ENCODE results near the gene PLIN1.

The PLIN1 gene

DNA sequence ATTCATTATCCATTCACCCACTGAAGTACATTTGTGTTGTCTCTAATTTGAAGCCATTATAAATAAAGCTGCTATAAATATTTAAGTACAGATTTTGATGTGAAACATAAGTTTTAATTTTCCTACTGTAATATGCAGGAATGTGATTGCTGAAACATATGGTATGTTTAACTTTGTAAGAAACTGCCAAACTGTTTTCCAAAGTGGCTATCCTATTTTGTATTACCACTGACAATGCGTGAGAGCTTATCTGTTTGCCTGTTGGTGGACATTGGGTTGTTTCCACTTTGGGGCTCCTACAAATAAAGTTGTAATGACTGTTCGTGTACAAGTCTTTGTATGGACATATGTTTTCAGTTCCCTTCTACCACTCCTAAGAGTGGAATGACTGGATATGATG lies 13.9 kb upstream of the PLIN1 start:
- no peak for TF ChIP-seq TAF1 (IDR thresholded peaks at IDR 0.05; ENCODE audit: borderline replicate concordance, insufficient read depth, low read length)
- TF ChIP-seq, protein P1, sequence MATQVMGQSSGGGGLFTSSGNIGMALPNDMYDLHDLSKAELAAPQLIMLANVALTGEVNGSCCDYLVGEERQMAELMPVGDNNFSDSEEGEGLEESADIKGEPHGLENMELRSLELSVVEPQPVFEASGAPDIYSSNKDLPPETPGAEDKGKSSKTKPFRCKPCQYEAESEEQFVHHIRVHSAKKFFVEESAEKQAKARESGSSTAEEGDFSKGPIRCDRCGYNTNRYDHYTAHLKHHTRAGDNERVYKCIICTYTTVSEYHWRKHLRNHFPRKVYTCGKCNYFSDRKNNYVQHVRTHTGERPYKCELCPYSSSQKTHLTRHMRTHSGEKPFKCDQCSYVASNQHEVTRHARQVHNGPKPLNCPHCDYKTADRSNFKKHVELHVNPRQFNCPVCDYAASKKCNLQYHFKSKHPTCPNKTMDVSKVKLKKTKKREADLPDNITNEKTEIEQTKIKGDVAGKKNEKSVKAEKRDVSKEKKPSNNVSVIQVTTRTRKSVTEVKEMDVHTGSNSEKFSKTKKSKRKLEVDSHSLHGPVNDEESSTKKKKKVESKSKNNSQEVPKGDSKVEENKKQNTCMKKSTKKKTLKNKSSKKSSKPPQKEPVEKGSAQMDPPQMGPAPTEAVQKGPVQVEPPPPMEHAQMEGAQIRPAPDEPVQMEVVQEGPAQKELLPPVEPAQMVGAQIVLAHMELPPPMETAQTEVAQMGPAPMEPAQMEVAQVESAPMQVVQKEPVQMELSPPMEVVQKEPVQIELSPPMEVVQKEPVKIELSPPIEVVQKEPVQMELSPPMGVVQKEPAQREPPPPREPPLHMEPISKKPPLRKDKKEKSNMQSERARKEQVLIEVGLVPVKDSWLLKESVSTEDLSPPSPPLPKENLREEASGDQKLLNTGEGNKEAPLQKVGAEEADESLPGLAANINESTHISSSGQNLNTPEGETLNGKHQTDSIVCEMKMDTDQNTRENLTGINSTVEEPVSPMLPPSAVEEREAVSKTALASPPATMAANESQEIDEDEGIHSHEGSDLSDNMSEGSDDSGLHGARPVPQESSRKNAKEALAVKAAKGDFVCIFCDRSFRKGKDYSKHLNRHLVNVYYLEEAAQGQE (IDR thresholded peaks at IDR 0.05; ENCODE audit: insufficient read depth in 1 of 2, low read depth in 2 of 2, low read length in 2 of 2), result no peak
- TF ChIP-seq SIN3A (IDR thresholded peaks at IDR 0.05; ENCODE audit: borderline replicate concordance, insufficient read depth, low read length), result no peak

DNA sequence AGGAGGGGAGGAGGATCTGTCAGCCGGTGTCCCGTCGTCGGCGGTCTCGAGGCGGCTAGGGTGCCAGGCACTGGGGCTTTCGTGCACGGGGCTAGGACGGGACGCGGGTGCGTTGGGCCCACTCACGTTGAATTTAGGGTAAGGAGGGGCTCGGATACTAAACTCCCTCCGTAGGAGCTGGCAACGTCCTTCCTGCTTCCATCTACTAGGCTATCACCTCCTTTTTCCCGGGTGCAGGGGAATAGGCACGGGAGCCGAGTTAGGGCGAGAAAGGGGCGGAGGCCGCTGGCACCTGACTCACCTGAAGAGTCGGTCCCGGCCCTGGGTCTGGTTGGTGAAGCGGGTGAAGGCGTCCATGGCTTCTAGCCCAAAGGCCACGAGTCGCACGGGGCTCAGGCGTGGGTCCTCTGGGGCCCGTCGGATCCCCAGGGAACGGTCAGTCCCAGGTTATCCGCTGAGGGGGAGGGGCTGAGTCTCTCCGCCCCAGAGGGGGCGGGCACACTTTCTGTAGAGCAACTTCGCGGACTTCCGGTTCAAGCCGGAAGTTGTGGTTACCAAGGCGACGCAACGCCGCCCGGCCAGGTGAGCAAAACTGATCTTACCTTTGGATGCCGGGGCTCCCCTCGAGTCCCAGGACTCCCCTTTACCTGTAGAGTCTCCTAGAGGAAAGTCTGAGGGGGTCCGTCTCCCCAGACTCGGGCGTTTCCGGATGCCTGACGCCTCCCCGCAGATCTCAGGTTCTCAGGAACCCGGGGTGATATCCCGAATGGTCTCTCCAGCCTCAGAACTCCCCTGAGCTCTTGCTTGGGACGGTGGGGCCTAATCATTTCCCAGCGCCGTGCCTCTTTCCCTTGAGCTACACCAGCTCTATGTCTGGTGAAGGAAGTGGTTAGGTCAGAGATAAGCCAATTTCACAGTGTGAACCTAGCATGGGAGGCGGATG lies 11.4 kb upstream of the PLIN1 start, which contains the start of the genes PEX11A and WDR93:
TSS of gene PEX11A (minus strand) at position 479 of the 943 bp plus-strand sequence. CDS start at position 357, 122 bp downstream.
TSS of gene WDR93 (plus strand) at position 536 of the 943 bp plus-strand sequence. CDS start 10,936 bp downstream, outside the sequence.
- no peak for TF ChIP-seq FOXP2 (optimal IDR thresholded peaks at IDR 0.05; ENCODE audit: borderline replicate concordance, extremely low read depth, extremely low read length, insufficient read depth)
- no peak for TF ChIP-seq POLR2AphosphoS5 (IDR thresholded peaks at IDR 0.05; ENCODE audit: low read depth, low read length)
- TF ChIP-seq, protein P1 (IDR thresholded peaks at IDR 0.05; ENCODE audit: insufficient read depth in 1 of 2, low read depth in 2 of 2, low read length in 2 of 2), result no peak
- TF ChIP-seq SIN3A (IDR thresholded peaks at IDR 0.05; ENCODE audit: borderline replicate concordance, insufficient read depth, low read length), result no peak
- no peak for TF ChIP-seq TAF1 (IDR thresholded peaks at IDR 0.05; ENCODE audit: borderline replicate concordance, insufficient read depth, low read length)

DNA sequence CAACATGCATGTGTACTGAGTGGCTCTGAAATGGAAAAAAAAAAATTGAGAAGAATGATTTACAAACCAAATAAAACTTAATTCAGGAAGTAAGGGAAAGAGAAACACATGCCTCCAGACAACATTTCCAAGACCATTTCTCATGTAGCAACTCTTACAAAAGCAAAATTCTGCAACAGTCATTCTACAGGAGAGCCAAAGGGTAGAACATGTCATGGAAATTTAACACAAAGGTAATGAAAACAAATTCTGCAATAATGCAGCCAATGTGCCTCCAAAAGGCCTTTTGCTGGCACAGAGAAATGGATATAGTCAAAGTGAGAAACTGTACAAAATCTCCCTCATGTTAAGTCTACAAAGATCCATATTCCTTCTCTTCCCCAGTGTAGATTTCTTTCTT lies 7.4 kb upstream of the PLIN1 start:
- TF ChIP-seq SIN3A (IDR thresholded peaks at IDR 0.05; ENCODE audit: borderline replicate concordance, insufficient read depth, low read length), result no peak
- no peak for TF ChIP-seq TAF1 (IDR thresholded peaks at IDR 0.05; ENCODE audit: borderline replicate concordance, insufficient read depth, low read length)
- no peak for TF ChIP-seq POLR2AphosphoS5 (IDR thresholded peaks at IDR 0.05; ENCODE audit: low read depth, low read length)
- TF ChIP-seq FOXP2 (optimal IDR thresholded peaks at IDR 0.05; ENCODE audit: borderline replicate concordance, extremely low read depth, extremely low read length, insufficient read depth), result no peak

DNA sequence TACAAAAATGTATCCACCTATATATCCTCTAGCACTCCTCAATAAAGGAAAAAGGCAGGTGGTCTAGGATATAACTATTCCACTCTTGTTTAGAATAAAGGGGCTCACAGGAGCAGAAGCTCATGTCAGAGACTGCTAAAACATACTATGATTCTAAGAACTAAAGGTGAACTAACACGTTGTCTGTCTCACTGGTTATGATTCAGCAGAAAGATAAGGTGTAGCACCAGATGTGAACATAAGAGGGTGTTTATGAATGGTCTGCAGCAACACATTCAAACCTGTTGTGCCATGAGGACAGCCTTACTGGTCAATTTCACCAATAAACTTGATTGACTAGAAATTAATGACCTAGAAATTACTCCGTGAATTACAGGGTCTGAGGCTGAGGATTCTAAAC lies 6.8 kb upstream of the PLIN1 start:
- TF ChIP-seq POLR2AphosphoS5 (IDR thresholded peaks at IDR 0.05; ENCODE audit: low read depth, low read length), result no peak
- TF ChIP-seq TAF1 (IDR thresholded peaks at IDR 0.05; ENCODE audit: borderline replicate concordance, insufficient read depth, low read length), result no peak
- no peak for TF ChIP-seq FOXP2 (optimal IDR thresholded peaks at IDR 0.05; ENCODE audit: borderline replicate concordance, extremely low read depth, extremely low read length, insufficient read depth)
- no peak for TF ChIP-seq SIN3A (IDR thresholded peaks at IDR 0.05; ENCODE audit: borderline replicate concordance, insufficient read depth, low read length)
- TF ChIP-seq, protein P1 (IDR thresholded peaks at IDR 0.05; ENCODE audit: insufficient read depth in 1 of 2, low read depth in 2 of 2, low read length in 2 of 2), result no peak

DNA sequence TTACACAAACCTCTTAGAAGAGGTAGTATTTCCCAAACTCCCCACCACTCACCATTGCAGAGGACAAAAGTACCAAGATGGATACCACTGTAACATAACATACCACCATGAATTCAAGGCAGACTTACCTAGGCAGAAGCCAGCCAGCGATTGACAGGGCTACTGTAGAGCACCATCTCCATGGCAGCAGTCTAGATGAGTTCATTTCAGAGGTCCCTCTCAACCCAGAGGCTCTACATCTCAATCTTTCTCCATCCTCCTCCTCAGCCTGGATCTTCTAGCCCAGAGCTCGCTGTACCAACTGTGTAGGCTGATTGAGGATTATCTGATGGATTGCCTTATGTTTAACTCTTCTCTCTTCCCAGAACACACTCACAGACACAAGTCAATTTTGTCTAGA lies 2.0 kb upstream of the PLIN1 start:
- TF ChIP-seq POLR2AphosphoS5 (IDR thresholded peaks at IDR 0.05; ENCODE audit: low read depth, low read length), result no peak
- TF ChIP-seq, protein P1 (IDR thresholded peaks at IDR 0.05; ENCODE audit: insufficient read depth in 1 of 2, low read depth in 2 of 2, low read length in 2 of 2), result no peak
- no peak for TF ChIP-seq SIN3A (IDR thresholded peaks at IDR 0.05; ENCODE audit: borderline replicate concordance, insufficient read depth, low read length)
- TF ChIP-seq FOXP2 (optimal IDR thresholded peaks at IDR 0.05; ENCODE audit: borderline replicate concordance, extremely low read depth, extremely low read length, insufficient read depth), result no peak
- no peak for TF ChIP-seq TAF1 (IDR thresholded peaks at IDR 0.05; ENCODE audit: borderline replicate concordance, insufficient read depth, low read length)

All from PFSK-1 (cell line).